ENCODE data around the gene GNMT. TPM values are rescaled to one million over a fixed set of nuclear protein-coding genes. Genes with fewer than 3 reads are reported as not detected.

GNMT gene
- total RNA-seq, 1 donor from 2014 or later = not detected

- no peak for DNase-seq (ENCODE audit: extremely low read depth, low read depth, low spot score)
These were observed 48.6 kb downstream of the GNMT start for GRCh38 chr6:43009124-43009523.

- no peak for DNase-seq (ENCODE audit: extremely low read depth, low read depth, low spot score)
These were observed 50.7 kb downstream of the GNMT start for GRCh38 chr6:43011207-43011606.

- DNase-seq (ENCODE audit: extremely low read depth, low read depth, low spot score) = no peak
These were observed 51.8 kb downstream of the GNMT start for GRCh38 chr6:43012364-43012763.

GRCh38 chr6:43013097-43013842 is 52.7 kb downstream of the GNMT start:
- DNase-seq (ENCODE audit: extremely low read depth, low read depth, low spot score) = no peak

Other genes starting within 250 kb of the GNMT start
- gene PRPH2, start 238.2 kb upstream of the GNMT start, total RNA-seq = 0.15 and 0.29 TPM in 2 replicates
- 33.2 and 36.2 TPM in 2 replicates for gene TBCC, start 214.7 kb upstream of the GNMT start, total RNA-seq
- 5.5 and 6.2 TPM in 2 replicates for gene BICRAL, start 178.7 kb upstream of the GNMT start, total RNA-seq
- gene RPL7L1, start 81.1 kb upstream of the GNMT start, total RNA-seq = 93.3 and 108 TPM in 2 replicates
- gene PTCRA, start 44.7 kb upstream of the GNMT start, total RNA-seq = not detected in 2 replicates
- 52.2 and 58.1 TPM in 2 replicates for gene CNPY3, start 31.3 kb upstream of the GNMT start, total RNA-seq
- gene PEX6, start 18.4 kb downstream of the GNMT start, total RNA-seq = 22.3 and 22.5 TPM in 2 replicates
- gene PPP2R5D, start 23.8 kb downstream of the GNMT start, total RNA-seq = 56.4 and 60.8 TPM in 2 replicates
- 50.8 and 53.2 TPM in 2 replicates for gene MEA1, start 53.2 kb downstream of the GNMT start, total RNA-seq
- gene KLHDC3, start 53.5 kb downstream of the GNMT start, total RNA-seq = 88.4 and 88.6 TPM in 2 replicates
- 83.9 and 99.2 TPM in 2 replicates for gene RRP36, start 60.9 kb downstream of the GNMT start, total RNA-seq
- 26.6 and 31.9 TPM in 2 replicates for gene CUL7, start 93.1 kb downstream of the GNMT start, total RNA-seq
- gene MRPL2, start 98.7 kb downstream of the GNMT start, total RNA-seq = 18.2 and 29.3 TPM in 2 replicates
- 18.0 and 22.2 TPM in 2 replicates for gene KLC4, start 98.9 kb downstream of the GNMT start, total RNA-seq
- 53.8 and 73.6 TPM in 2 replicates for gene PTK7, start 115.6 kb downstream of the GNMT start, total RNA-seq
- gene SRF, start 210.5 kb downstream of the GNMT start, total RNA-seq = 30.1 and 31.4 TPM in 2 replicates
- 42.1 and 49.7 TPM in 2 replicates for gene CUL9, start 221.4 kb downstream of the GNMT start, total RNA-seq